ENCODE results near the gene CATSPER3.
A peak's percentile ranks its signal among the peaks of the same experiment; 100 is the strongest.

Gene CATSPER3

DNA sequence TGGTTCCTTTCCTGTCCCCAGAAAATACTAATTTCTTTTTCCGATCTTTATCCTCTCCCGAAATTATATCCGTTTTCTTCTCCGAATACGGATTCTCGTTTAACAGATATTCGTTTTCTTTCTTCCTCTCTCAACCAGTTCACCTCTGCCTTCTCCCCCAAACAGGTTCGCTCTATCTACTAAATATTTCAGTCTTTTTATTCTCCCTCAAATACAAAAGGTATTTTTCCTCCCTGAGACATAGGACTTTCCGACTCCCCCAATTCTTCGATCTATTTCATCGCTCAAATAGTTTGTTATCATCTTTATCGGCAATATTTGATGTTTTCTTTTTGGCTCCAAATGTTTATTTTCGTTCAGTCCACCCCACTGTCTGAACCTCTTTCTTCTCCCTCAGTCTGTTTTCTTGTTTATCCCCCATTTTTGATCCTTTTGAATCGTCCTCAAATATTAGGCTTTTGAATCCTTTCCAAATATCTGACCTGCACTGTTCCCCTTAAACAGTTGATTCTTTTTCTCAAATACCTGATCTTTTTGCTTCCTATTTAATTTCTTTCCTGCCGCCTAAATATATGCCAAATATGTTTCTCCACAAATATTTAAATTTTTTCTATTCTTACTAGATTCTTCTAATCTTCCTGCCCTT is 61.9 kb downstream of the CATSPER3 start:
- DNase-seq (ENCODE audit: low spot score), result no peak
- TF ChIP-seq, protein P1, sequence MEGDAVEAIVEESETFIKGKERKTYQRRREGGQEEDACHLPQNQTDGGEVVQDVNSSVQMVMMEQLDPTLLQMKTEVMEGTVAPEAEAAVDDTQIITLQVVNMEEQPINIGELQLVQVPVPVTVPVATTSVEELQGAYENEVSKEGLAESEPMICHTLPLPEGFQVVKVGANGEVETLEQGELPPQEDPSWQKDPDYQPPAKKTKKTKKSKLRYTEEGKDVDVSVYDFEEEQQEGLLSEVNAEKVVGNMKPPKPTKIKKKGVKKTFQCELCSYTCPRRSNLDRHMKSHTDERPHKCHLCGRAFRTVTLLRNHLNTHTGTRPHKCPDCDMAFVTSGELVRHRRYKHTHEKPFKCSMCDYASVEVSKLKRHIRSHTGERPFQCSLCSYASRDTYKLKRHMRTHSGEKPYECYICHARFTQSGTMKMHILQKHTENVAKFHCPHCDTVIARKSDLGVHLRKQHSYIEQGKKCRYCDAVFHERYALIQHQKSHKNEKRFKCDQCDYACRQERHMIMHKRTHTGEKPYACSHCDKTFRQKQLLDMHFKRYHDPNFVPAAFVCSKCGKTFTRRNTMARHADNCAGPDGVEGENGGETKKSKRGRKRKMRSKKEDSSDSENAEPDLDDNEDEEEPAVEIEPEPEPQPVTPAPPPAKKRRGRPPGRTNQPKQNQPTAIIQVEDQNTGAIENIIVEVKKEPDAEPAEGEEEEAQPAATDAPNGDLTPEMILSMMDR (IDR thresholded peaks at IDR 0.05), result no peak
- H3K27ac ChIP-seq, result no peak overlapping the region
- H3K4me3 ChIP-seq, result peak overlapping the region; percentile 33

DNA sequence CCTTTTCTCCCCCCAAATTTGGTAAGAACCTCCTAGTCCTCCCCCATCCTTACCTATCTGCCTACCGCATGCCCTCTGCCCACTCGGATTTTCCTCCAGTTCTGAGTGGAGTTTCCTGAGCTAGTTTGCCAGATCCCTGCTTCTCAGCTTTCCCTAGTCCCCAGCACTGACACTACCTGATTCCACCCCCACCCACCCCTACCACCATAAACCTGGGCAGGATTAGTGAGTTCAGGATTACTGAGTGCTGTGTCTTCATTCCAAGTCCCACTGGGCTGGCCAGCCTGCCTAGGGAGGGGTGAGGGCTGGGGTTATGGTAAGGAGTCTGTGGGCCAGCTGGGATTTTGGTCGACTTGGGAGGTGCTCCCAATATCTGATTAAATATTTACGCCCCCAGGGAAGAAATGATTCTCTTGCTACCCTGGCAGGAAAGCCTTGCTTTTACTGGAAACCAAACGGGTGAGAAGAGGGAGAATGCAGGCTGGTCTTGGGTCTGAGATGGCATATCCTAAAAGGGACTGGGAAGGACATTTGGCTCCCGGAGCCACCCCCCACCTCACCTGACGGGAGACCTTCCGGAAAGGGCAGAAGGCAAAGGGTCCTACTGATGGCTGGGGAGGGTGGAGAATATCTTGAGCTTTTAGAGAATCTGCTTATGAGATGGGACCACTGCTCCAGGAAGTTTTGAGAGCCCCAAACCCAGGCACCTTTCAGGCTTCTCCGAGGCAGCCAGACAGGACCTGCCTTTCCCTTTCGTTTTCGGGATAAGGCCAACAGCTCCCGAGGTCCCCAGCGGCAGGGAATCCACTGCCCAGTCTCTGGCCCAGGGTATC is 62.6 kb downstream of the CATSPER3 start:
- TF ChIP-seq, protein P1 (IDR thresholded peaks at IDR 0.05), result no peak
- peak overlapping the region; percentile 60 for H3K4me3 ChIP-seq
- no peak overlapping the region for H3K27ac ChIP-seq
- no peak for DNase-seq (ENCODE audit: low spot score)

DNA sequence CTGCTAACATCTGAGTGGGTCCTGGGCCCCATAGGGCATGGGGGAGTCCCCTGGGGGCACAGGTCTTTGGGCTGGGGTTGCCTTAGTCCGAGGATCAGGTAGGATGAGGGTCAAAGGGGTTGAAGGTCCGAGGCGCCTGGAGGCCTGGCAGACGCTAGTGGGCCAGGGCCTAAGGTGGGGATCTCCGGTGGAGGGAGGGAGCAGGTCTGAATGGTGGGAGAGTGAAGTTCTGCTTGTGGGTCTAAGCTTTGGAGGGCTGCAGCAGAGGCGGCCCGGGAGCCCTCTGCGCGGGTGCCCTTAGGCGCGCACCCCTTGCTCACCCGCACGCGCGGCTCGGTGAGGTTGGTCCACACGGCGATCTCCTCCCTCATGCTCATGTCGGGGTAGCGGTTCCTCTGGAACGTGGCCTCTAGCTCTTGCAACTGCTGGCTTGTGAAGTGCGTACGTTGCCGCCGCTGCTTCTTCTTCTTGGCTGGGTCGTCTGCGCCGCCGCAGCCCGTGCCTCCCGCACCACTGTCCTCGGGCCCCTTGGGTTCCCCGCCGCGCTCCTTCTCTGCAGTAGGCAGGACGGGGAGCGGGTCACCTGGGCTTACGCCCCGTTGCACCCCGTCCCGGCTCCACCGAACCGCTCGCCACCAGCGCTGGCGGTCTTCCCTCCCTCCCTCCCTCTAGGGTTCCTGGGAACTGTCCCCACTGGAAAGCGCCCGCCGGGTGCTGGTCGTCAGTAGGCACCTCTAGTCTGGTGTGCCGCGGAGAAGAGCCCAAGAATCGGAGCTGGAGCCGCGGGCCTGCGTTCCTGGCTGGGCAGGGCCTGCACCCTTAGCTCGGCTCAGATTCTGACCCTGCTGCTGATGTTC is 63.5 kb downstream of the CATSPER3 start:
- TF ChIP-seq, protein P1 (IDR thresholded peaks at IDR 0.05), result no peak
- Histone ChIP-seq H3K27ac (no peak overlapping the region), H3K4me3 (peak overlapping the region; percentile 60)
- DNase-seq (ENCODE audit: low spot score), result no peak

DNA sequence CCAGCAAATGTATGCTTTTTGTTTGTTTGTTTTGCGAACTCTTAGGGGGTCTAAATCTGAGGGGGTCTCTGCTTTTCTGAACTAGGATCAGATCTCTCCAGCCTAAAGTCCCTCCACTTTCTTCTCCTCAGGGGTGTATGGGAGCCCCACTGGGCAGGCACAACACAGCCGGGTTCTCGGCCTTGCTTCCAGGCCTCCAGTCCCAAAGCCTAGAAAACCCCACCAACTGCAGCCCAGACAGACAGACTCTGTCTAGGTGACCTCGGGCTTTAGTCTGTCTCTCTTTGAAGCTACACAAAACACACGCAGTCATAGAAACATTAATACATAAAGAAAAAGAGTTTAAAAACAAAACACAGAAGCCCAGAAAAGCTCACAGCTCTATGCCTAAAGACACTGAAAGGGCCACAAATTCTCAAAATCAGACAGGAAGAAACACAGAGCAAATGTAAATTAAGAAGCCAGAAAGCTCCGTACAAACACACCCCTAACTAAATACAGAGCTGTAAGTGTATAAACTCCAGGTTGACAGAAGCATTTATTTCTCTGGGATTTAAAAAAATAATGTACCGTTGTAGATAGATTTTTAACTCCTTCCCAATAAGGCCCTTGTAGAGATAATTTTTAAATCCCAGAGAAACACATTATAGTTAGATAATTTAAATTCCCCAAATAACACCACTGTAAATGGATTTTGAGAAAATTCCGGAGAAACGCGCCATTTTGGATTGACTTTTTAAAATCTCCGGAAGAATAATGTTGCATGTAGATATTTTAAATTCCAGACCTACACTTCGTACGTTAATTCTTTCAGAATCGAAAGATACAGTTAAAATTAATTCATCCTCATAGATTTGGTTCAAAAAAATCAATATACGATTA is 64.3 kb downstream of the CATSPER3 start:
- Histone ChIP-seq H3K4me3 (peak overlapping the region; percentile 74), H3K27ac (no peak overlapping the region)
- no peak for DNase-seq (ENCODE audit: low spot score)
- TF ChIP-seq, protein P1 (IDR thresholded peaks at IDR 0.05), result no peak

DNA sequence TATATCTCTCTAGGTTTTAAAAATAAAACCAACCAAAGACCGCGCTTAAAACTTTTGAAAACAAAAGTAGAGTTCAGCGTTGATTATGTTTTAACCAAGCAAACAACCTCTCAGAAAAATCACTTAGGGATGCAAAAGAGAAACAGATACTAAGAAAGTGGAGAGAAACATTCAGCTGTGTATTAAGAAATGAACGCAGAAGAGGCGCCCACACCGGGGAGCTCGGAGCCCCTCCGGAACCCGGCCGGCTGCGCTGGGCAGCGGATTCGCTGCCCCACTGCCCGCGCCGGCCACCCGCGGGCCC is 64.9 kb downstream of the CATSPER3 start:
- Histone ChIP-seq H3K27ac (no peak overlapping the region), H3K4me3 (peak overlapping the region; percentile 74)
- TF ChIP-seq, protein P1 (IDR thresholded peaks at IDR 0.05), result no peak
- no peak for DNase-seq (ENCODE audit: low spot score)

All from coronary artery (tissue), 2 donors.